OCI-M2 (cell line): Measurements from ENCODE around the gene KANSL3.
"Not testable (repeated sequence)": the region's sequence is repeated elsewhere in the genome, so short reads cannot be mapped to it uniquely, and the experiment has no call there.

ENCODE experiments used
- DNase-seq: peaks from one replicate; lab custom pipeline; 2025; ENCODE audit not compliant: unreplicated experiment; lab: John Stamatoyannopoulos, UW

KANSL3 gene

GRCh38 chr2:96564026-96564425 lies 74.1 kb downstream of the KANSL3 start:
- no peak for DNase-seq

- no peak for DNase-seq
Observed at GRCh38 chr2:96558485-96558884, 79.6 kb downstream of the KANSL3 start.

- no peak for DNase-seq
Observed at GRCh38 chr2:96558061-96558460, 80.1 kb downstream of the KANSL3 start.

- not testable (repeated sequence) for DNase-seq
Observed at GRCh38 chr2:96557421-96557820, 80.7 kb downstream of the KANSL3 start.

GRCh38 chr2:96556441-96557330 lies 81.4 kb downstream of the KANSL3 start:
- DNase-seq, result no peak

- DNase-seq, result no peak
Observed at GRCh38 chr2:96555146-96555610, 82.9 kb downstream of the KANSL3 start.

- no peak for DNase-seq
Observed at GRCh38 chr2:96554293-96555145, 83.6 kb downstream of the KANSL3 start.

- DNase-seq, result not testable (repeated sequence)
Observed at GRCh38 chr2:96553957-96554292, 84.2 kb downstream of the KANSL3 start.

- no peak for DNase-seq
Observed at GRCh38 chr2:96553176-96553956, 84.7 kb downstream of the KANSL3 start.

- no peak for DNase-seq
Observed at GRCh38 chr2:96552315-96553175, 85.6 kb downstream of the KANSL3 start.

- no peak for DNase-seq
Observed at GRCh38 chr2:96551605-96552314, 86.4 kb downstream of the KANSL3 start.

- DNase-seq, result no peak
Observed at GRCh38 chr2:96550787-96551604, 87.1 kb downstream of the KANSL3 start.

- DNase-seq, result no peak
Observed at GRCh38 chr2:96549967-96550786, 87.9 kb downstream of the KANSL3 start.

- DNase-seq, result no peak
Observed at GRCh38 chr2:96549466-96549785, 88.7 kb downstream of the KANSL3 start.

- DNase-seq, result no peak
Observed at GRCh38 chr2:96548558-96549465, 89.3 kb downstream of the KANSL3 start.

GRCh38 chr2:96547731-96548171 lies 90.4 kb downstream of the KANSL3 start:
- DNase-seq, result no peak

- no peak for DNase-seq
Observed at GRCh38 chr2:96547203-96547641, 90.9 kb downstream of the KANSL3 start.
